HG02852 (cell line): Measurements from ENCODE around the gene HEXIM1.

Experiments used
- ATAC-seq: cut with Tn5 transposase; IDR thresholded peaks from one replicate; pipeline ENCODE4 v1.9.1; 2021; ENCODE audit warnings: mild to moderate bottlenecking, moderate library complexity; ENCODE audit not compliant: unreplicated experiment

HEXIM1 gene

GRCh38 chr17:45144199-45145034 is 3.9 kb upstream of the HEXIM1 start:
- ATAC-seq, result no peak

- no peak for ATAC-seq
Measured at GRCh38 chr17:45145035-45145389, 3.3 kb upstream of the HEXIM1 start.

GRCh38 chr17:45146166-45146565 is 2.1 kb upstream of the HEXIM1 start:
- no peak for ATAC-seq

- ATAC-seq, result no peak
Measured at GRCh38 chr17:45146592-45146889, 1.7 kb upstream of the HEXIM1 start.

- ATAC-seq, result no peak
Measured at GRCh38 chr17:45146890-45147580, 1.2 kb upstream of the HEXIM1 start.

GRCh38 chr17:45147581-45148182 is 593 bp upstream of the HEXIM1 start:
- no peak for ATAC-seq

GRCh38 chr17:45149037-45149668 is 878 bp downstream of the HEXIM1 start:
- peak; percentile 25 for ATAC-seq

- ATAC-seq, result no peak
Measured at GRCh38 chr17:45149669-45150664, 1.7 kb downstream of the HEXIM1 start.

- ATAC-seq, result no peak
Measured at GRCh38 chr17:45150911-45151809, 2.9 kb downstream of the HEXIM1 start.

GRCh38 chr17:45155029-45155428 is 6.8 kb downstream of the HEXIM1 start:
- no peak for ATAC-seq

GRCh38 chr17:45155483-45155882 is 7.2 kb downstream of the HEXIM1 start:
- ATAC-seq, result no peak

- no peak for ATAC-seq
Measured at GRCh38 chr17:45156242-45156641, 8.0 kb downstream of the HEXIM1 start.

- ATAC-seq, result peak; percentile 17
Measured at GRCh38 chr17:45160447-45161287, 12.4 kb downstream of the HEXIM1 start.

- ATAC-seq, result peak; percentile 92
Measured at GRCh38 chr17:45161288-45162024, 13.2 kb downstream of the HEXIM1 start, which contains the start of gene HEXIM2. HEXIM2 (plus strand) TSS chr17:45161875; CDS start chr17:45162794, 919 bp downstream.

GRCh38 chr17:45162025-45162687 is 13.9 kb downstream of the HEXIM1 start:
- no peak for ATAC-seq

GRCh38 chr17:45164734-45165269 is 16.5 kb downstream of the HEXIM1 start:
- ATAC-seq, result no peak
